ENCODE measurements around the gene MED28.

MED28 gene

DNA sequence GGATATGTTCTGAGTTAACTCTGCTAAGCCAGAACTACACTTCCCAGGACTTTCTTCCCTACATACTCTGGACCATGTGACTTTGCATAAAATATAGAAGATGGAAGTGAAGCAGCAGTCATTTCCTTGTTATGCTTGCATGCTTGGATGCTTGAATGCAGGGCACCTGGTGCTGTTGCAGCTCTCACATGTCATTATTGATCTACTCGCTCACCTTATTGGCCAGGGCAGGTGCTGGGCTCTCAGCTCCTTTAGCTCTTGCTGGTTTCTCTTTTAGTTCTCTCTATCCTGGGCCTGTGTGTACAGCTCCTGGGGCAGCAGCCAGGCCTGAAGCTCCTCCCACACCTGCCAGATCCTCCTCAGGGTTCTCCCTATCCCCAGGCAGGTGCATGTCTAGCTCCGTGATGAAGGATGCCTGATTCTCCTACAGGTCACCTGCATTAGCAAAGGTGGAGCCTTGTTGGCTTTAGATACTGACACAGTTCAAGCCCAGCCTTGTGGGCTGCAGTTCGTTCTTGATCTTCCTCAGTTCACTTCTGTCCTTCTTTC, 53.3 kb downstream of the MED28 start:
- no peak for DNase-seq

DNA sequence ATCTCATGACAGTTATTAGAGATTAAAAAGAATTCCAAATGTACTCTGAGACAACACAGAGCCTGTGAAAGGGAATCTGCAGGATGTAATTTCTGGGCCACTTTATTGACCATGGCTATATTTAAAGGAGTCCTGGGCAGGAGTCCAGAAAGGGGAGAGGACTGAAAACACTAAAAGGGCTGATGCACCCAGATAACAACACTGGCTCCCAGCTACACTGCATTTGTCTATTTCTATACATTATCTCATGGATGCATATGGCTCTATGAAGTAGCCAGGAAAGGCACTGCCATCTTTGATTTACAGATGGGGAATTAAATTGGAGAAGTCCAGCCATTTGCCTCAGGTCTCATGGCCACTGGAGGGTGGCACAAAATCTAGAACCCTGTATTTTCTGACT, 56.0 kb downstream of the MED28 start:
- DNase-seq: no peak

- no peak for DNase-seq
These were observed 66.3 kb downstream of the MED28 start for GRCh38 chr4:17680559-17681280.

DNA sequence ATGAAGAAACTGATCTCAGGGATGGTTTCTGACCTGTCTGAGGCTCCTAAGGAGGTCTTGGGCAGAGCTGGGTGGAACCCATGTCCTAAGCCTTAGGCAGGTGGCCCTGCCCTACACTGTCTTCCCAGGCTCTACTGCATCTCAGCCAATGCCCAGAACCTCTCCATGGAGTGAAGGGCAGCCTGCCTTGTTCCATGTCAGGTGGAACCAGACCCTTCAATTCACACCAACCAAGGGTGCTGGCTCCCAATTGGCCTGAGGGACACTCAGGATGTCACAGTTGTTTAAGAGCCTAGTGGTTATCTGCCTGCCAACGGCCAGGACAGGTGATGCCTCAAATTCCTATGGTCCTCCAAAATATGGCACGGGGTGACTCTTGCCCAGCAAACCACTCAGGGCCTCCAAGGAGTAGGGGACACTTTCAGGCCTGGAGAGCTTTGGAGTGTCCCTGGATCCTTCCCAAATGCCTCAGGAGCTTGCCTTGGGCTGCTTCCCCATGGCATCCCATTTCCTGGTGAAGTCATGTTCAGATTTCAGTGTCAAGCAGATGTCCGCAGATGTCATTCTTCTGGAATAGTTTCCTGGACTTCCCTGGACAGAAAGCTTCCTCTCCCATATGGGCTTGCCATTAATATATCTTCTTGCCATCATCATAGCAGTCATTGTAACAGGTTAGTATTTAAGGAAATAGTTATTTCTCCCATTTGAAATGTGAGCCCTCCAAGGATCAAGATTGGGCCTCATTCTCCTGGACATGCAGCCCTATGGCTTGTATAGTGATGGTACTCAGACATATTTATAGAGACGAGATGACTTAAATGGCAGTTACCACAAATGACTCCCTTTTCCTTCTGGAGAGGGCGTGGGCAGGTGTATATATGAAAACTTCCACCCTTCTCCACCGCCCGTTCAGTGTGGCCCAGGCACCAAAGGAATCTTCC, 67.1 kb downstream of the MED28 start:
- no peak for DNase-seq

DNA sequence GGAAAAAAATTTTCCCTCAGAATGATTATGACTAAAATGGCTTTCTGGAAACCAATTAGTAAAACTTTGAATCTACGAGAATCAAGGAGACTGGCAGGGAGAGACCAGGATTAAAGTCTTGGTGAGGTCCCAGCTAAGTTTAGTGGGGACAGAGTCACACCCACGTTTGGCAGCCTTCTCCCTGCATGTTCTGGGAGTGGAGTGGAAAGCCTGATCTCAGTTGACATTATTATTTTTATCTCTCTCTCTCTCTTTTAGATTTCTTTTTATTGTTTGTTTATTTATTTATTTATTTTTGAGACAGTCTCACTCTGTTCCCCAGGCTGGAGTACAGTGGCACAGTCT, 67.8 kb downstream of the MED28 start:
- no peak for DNase-seq

All from NCI-H748 treated with DMSO at 0.1 percent for 48 hours (cell line).